ENCODE data around the gene RAB11A. TPM values are rescaled to one million over a fixed set of nuclear protein-coding genes. Genes with fewer than 3 reads are reported as not detected.

Gene RAB11A
- total and polyA plus RNA-seq, 9 of the 15 experiments (the other 6 are each of a cell fraction or from before 2014, with no cell fraction given), result 129 to 369 (median 245) TPM

DNA sequence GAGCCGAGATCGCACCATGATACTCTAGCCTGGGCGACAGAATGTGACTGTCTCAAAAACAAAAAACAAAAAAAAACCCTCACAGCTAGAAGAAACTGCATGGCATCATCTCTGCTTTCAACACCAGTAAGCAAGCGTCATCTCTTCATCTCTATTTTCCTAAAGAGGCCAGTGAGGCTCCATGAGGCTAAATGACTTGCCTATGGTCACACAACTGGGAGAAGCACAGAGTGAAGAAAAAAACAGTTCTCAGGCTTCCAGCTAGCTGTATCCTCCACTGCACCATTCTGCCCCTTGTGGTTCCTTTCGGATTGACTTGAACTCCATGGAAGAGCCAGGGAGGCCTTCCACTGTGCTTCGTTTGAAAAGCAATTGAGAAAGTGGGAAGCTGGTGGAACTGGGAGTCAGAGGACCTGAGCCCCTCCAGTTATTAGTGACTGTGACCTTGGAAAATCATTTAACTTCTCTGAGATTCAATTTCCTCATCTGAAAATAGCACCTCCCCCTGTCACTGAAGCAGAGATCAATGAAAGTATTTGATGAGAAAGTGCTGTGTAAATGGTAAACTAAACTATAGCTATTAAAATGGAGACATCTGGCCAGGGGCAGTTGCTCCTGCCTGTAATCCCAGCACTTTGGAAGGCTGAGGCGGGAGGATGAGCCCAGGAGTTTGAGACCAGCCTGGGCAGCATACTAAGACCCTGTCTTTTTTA, 45.1 kb upstream of the RAB11A start (continued):
- peak; percentile 19 for TF ChIP-seq TBP (optimal IDR thresholded peaks at IDR 0.05; ENCODE audit: low read depth, low read length)
- TF ChIP-seq GTF2A2 (tag; IDR thresholded peaks at IDR 0.05), result no peak
- TF ChIP-seq TCFL5 (CRISPR knock-in tag; conservative IDR thresholded peaks at IDR 0.05), result no peak
- TF ChIP-seq ZNF23 (CRISPR knock-in tag; IDR thresholded peaks at IDR 0.05), result no peak
- no peak for TF ChIP-seq ZNF764 (CRISPR knock-in tag; IDR thresholded peaks at IDR 0.05; ENCODE audit: low read depth)
- no peak for TF ChIP-seq MIER1 (IDR thresholded peaks at IDR 0.05; ENCODE audit: low read depth)
- TF ChIP-seq ARID3A (IDR thresholded peaks at IDR 0.05; ENCODE audit: borderline replicate concordance, low read depth, low read length), result no peak
- TF ChIP-seq CHCHD3 (CRISPR knock-in tag; IDR thresholded peaks at IDR 0.05), result no peak
- TF ChIP-seq YY1 (IDR thresholded peaks at IDR 0.05; ENCODE audit: borderline replicate concordance in 1 of 3, control insufficient read depth in 1 of 3, extremely low read depth in 1 of 3, insufficient read depth in 3 of 3, insufficient read length in 1 of 3, insufficient replicate concordance in 2 of 3, low read depth in 1 of 3, low read length in 2 of 3), result peak in 1 of 3 experiments; percentile 32
- no peak for TF ChIP-seq NR2C1 (IDR thresholded peaks at IDR 0.05)
- no peak for TF ChIP-seq NR2C1 (tag; IDR thresholded peaks at IDR 0.05)
- no peak for TF ChIP-seq NRF1 (conservative IDR thresholded peaks at IDR 0.05 in 1 of 2, IDR thresholded peaks at IDR 0.05 in 1 of 2)
- no peak for TF ChIP-seq KLF1 (tag; IDR thresholded peaks at IDR 0.05)
- TF ChIP-seq MAFF (IDR thresholded peaks at IDR 0.05; ENCODE audit: low read length), result 0 out of 2 replicates have a peak, but pooled peaks have one; percentile 1
- TF ChIP-seq ETV5 (CRISPR knock-in tag; IDR thresholded peaks at IDR 0.05; ENCODE audit: low read depth), result 0 out of 2 replicates have a peak, but pooled peaks have one; percentile 51
- peak; percentile 57; the same call in 1 of the 2 replicates for TF ChIP-seq ZNF592 (IDR thresholded peaks at IDR 0.05)
- TF ChIP-seq HDGF (IDR thresholded peaks at IDR 0.05), result 0 out of 2 replicates have a peak, but pooled peaks have one; percentile 58
- TF ChIP-seq, protein P1, sequence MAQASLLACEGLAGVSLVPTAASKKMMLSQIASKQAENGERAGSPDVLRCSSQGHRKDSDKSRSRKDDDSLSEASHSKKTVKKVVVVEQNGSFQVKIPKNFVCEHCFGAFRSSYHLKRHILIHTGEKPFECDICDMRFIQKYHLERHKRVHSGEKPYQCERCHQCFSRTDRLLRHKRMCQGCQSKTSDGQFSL (CRISPR knock-in tag; IDR thresholded peaks at IDR 0.05), result no peak
- TF ChIP-seq, protein P1 (tag; IDR thresholded peaks at IDR 0.05), result no peak
- TF ChIP-seq, protein P2, sequence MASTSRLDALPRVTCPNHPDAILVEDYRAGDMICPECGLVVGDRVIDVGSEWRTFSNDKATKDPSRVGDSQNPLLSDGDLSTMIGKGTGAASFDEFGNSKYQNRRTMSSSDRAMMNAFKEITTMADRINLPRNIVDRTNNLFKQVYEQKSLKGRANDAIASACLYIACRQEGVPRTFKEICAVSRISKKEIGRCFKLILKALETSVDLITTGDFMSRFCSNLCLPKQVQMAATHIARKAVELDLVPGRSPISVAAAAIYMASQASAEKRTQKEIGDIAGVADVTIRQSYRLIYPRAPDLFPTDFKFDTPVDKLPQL (IDR thresholded peaks at IDR 0.05; ENCODE audit: extremely low read depth, insufficient read length), result no peak
- no peak for TF ChIP-seq SRSF7 (optimal IDR thresholded peaks at IDR 0.05; ENCODE audit: low read depth, low read length)

All from K562 (cell line).